A549 (cell line): Measurements from ENCODE around the gene IMPG2.

ENCODE experiments used
- CBX2 ChIP-seq: fragments of 200-600 bp; sonication (generic); IDR thresholded peaks from 2 replicates; pipeline ENCODE4 v1.6.1; 2016; ENCODE audit warnings: low read depth, mild to moderate bottlenecking, borderline replicate concordance
- CHD2 ChIP-seq: fragments of 150-350 bp; IDR thresholded peaks from 2 replicates; pipeline ENCODE4 v1.6.1; 2014; ENCODE audit warnings: low read length; ENCODE audit not compliant: partially characterized antibody
- HOXB13 ChIP-seq: fragments of 250-450 bp; sonication (Bioruptor Pico); IDR thresholded peaks from 2 replicates; pipeline ENCODE4 v1.5.0; 2020; ENCODE audit warnings: low read depth, mild to moderate bottlenecking, moderate library complexity
- KDM5A ChIP-seq: fragments of 200-600 bp; sonication (generic); IDR thresholded peaks from 2 replicates; pipeline ENCODE4 v1.6.1; 2016; ENCODE audit warnings: antibody characterized with exemption, mild to moderate bottlenecking
- SREBF2 ChIP-seq: fragments of 450-650 bp; IDR thresholded peaks from 2 replicates; pipeline ENCODE4 v1.6.1; 2014; ENCODE audit warnings: mild to moderate bottlenecking, moderate library complexity
- ZNF302 ChIP-seq: fragments of 250-450 bp; sonication (Bioruptor Pico); IDR thresholded peaks from 2 replicates; pipeline ENCODE4 v1.9.0; 2021; ENCODE audit warnings: inconsistent platforms, mild to moderate bottlenecking, moderate library complexity
- TF ChIP-seq, protein P1 (sequence below): fragments of >200 bp; sonication (Bioruptor Twin); formaldehyde crosslinking; IDR thresholded peaks from 3 replicates; pipeline ENCODE4 v1.5.1; 2016
- TF ChIP-seq, protein P2 (sequence below): IDR thresholded peaks from 2 replicates; pipeline ENCODE4 v1.6.1; 2012

GRCh38 chr3:101271728-101272127, 48.6 kb downstream of the IMPG2 start:
- TF ChIP-seq, protein P1, sequence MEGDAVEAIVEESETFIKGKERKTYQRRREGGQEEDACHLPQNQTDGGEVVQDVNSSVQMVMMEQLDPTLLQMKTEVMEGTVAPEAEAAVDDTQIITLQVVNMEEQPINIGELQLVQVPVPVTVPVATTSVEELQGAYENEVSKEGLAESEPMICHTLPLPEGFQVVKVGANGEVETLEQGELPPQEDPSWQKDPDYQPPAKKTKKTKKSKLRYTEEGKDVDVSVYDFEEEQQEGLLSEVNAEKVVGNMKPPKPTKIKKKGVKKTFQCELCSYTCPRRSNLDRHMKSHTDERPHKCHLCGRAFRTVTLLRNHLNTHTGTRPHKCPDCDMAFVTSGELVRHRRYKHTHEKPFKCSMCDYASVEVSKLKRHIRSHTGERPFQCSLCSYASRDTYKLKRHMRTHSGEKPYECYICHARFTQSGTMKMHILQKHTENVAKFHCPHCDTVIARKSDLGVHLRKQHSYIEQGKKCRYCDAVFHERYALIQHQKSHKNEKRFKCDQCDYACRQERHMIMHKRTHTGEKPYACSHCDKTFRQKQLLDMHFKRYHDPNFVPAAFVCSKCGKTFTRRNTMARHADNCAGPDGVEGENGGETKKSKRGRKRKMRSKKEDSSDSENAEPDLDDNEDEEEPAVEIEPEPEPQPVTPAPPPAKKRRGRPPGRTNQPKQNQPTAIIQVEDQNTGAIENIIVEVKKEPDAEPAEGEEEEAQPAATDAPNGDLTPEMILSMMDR = no peak
- TF ChIP-seq KDM5A (no peak), CHD2 (no peak), SREBF2 (no peak), ZNF302 (no peak), HOXB13 (CRISPR knock-in tag) (no peak), CBX2 (no peak)
- TF ChIP-seq, protein P2, sequence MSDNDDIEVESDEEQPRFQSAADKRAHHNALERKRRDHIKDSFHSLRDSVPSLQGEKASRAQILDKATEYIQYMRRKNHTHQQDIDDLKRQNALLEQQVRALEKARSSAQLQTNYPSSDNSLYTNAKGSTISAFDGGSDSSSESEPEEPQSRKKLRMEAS = no peak
